Neural crest cell (in vitro differentiated cells): ENCODE measurements around the gene ASCC3. TPM values are rescaled to one million over a fixed set of nuclear protein-coding genes. Genes with fewer than 3 reads are reported as not detected.

Source experiments
- DNase-seq: peaks from one replicate; pipeline ENCODE4 v3.0.0; 2021; ENCODE audit warnings: low read depth, mixed read lengths, low spot score
- H3K27ac Mint-ChIP-seq: one replicate; pipeline ENCODE4 v1.8.0; 2021; ENCODE audit warnings: mild to moderate bottlenecking, mixed read lengths; ENCODE audit not compliant: unreplicated experiment
- H3K27me3 Mint-ChIP-seq: 2 replicates; pipeline ENCODE4 v1.8.0; 2021; ENCODE audit warnings: low read depth, mild to moderate bottlenecking, mixed read lengths
- H3K36me3 Mint-ChIP-seq: 2 replicates; pipeline ENCODE4 v1.8.0; 2021; ENCODE audit warnings: low read depth, mild to moderate bottlenecking, mixed read lengths
- H3K4me1 Mint-ChIP-seq: 2 replicates; pipeline ENCODE4 v1.8.0; 2021; ENCODE audit warnings: mixed read lengths
- H3K4me3 Mint-ChIP-seq: one replicate; pipeline ENCODE4 v1.8.0; 2021; ENCODE audit warnings: mild to moderate bottlenecking, mixed read lengths
- H3K9me3 Mint-ChIP-seq: 2 replicates; pipeline ENCODE4 v1.8.0; 2021; ENCODE audit warnings: mixed read lengths
- CTCF ChIP-seq: fragments of 200-600 bp; sonication (generic); conservative IDR thresholded peaks from 2 replicates; pipeline ENCODE4 v1.5.0; 2021; ENCODE audit warnings: antibody characterized with exemption, mild to moderate bottlenecking
- total RNA-seq: library from RNA; stranded (reverse); gene quantifications from 2 replicates; pipeline ENCODE4 v1.2.1, GENCODE V29; 2021

Gene ASCC3
- total RNA-seq, 1 donor from 2014 or later = 31.4 TPM

- TF ChIP-seq CTCF = no peak
- DNase-seq = no peak
- Mint-ChIP-seq H3K4me3 (no peak overlapping the region), H3K27ac (no peak overlapping the region), H3K9me3 (peaks cover 4% of the 10 kb centered on the region), H3K36me3 (peaks cover 12% of the 10 kb centered on the region), H3K4me1 (no peaks in the 10 kb centered on the region), H3K27me3 (no peaks in the 10 kb centered on the region)
Observed at GRCh38 chr6:100618351-100618671, 262.8 kb downstream of the ASCC3 start.

- TF ChIP-seq CTCF = no peak
- no peaks in the 10 kb centered on the region for H3K27me3 Mint-ChIP-seq
- H3K36me3 Mint-ChIP-seq = peaks cover 12% of the 10 kb centered on the region
- peak overlapping the region; percentile 52 for H3K27ac Mint-ChIP-seq
- DNase-seq = no peak
- no peak overlapping the region for H3K4me3 Mint-ChIP-seq
- no peaks in the 10 kb centered on the region for H3K4me1 Mint-ChIP-seq
- H3K9me3 Mint-ChIP-seq = peaks cover 4% of the 10 kb centered on the region
Observed at GRCh38 chr6:100617633-100618350, 263.3 kb downstream of the ASCC3 start.

- Mint-ChIP-seq H3K4me1 (no peaks in the 10 kb centered on the region), H3K27ac (no peak overlapping the region), H3K27me3 (no peaks in the 10 kb centered on the region), H3K4me3 (no peak overlapping the region), H3K9me3 (no peaks in the 10 kb centered on the region), H3K36me3 (no peaks in the 10 kb centered on the region)
- DNase-seq = no peak
- TF ChIP-seq CTCF = no peak
Observed at GRCh38 chr6:100614933-100615332, 266.2 kb downstream of the ASCC3 start.

- Mint-ChIP-seq H3K9me3 (no peaks in the 10 kb centered on the region), H3K4me1 (no peaks in the 10 kb centered on the region), H3K27ac (no peak overlapping the region), H3K27me3 (no peaks in the 10 kb centered on the region), H3K36me3 (no peaks in the 10 kb centered on the region), H3K4me3 (no peak overlapping the region)
- no peak for DNase-seq
- no peak for TF ChIP-seq CTCF
Observed at GRCh38 chr6:100614386-100614785, 266.7 kb downstream of the ASCC3 start.

- H3K4me1 Mint-ChIP-seq = no peaks in the 10 kb centered on the region
- H3K9me3 Mint-ChIP-seq = no peaks in the 10 kb centered on the region
- no peaks in the 10 kb centered on the region for H3K36me3 Mint-ChIP-seq
- no peak for DNase-seq
- TF ChIP-seq CTCF = no peak
- H3K27ac Mint-ChIP-seq = no peak overlapping the region
- no peak overlapping the region for H3K4me3 Mint-ChIP-seq
- no peaks in the 10 kb centered on the region for H3K27me3 Mint-ChIP-seq
Observed at GRCh38 chr6:100613656-100614055, 267.5 kb downstream of the ASCC3 start.
